Measurements from ENCODE around the gene POU6F2.

DNA sequence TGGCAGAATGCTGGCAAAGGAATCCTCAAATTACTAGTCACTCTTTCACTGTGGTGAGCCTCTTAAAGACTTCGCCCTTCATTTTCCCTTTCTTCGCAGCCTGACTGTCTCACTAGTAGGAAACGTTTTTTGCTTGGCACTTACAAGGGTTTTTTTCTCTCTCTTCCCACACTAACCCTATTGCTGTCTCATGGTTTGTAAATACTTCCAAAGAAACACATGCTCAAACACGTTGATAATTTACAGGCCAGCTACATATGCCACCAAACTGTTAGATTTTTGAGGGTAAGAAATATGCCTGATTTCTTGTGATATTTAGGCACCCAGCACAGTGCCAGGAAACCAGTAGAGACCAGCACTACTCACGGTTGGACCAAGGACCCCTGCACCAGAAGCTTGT, 340.2 kb downstream of the POU6F2 start:
- TF ChIP-seq POLR2A (IDR thresholded peaks at IDR 0.05) (no peak), POLR2AphosphoS5 (IDR thresholded peaks at IDR 0.05) (no peak), EP300 (IDR thresholded peaks at IDR 0.05) (no peak)
- TF ChIP-seq, protein P1, sequence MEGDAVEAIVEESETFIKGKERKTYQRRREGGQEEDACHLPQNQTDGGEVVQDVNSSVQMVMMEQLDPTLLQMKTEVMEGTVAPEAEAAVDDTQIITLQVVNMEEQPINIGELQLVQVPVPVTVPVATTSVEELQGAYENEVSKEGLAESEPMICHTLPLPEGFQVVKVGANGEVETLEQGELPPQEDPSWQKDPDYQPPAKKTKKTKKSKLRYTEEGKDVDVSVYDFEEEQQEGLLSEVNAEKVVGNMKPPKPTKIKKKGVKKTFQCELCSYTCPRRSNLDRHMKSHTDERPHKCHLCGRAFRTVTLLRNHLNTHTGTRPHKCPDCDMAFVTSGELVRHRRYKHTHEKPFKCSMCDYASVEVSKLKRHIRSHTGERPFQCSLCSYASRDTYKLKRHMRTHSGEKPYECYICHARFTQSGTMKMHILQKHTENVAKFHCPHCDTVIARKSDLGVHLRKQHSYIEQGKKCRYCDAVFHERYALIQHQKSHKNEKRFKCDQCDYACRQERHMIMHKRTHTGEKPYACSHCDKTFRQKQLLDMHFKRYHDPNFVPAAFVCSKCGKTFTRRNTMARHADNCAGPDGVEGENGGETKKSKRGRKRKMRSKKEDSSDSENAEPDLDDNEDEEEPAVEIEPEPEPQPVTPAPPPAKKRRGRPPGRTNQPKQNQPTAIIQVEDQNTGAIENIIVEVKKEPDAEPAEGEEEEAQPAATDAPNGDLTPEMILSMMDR (IDR thresholded peaks at IDR 0.05): no peak

Measured in suprapubic skin (tissue), 4 donors.